ENCODE results near the gene KRT20.

- TF ChIP-seq POLR2A (IDR thresholded peaks at IDR 0.05) (no peak), CTCF (IDR thresholded peaks at IDR 0.05) (no peak)
Observed at GRCh38 chr17:40864661-40865390, 20.2 kb downstream of the KRT20 start.
